Tibial nerve (tissue), 4 donors: ENCODE data around the gene RPTOR. TPM values are rescaled to one million over a fixed set of nuclear protein-coding genes. Genes with fewer than 3 reads are reported as not detected.

Source experiments
- DNase-seq, 2 donors: peaks; one replicate each; pipeline ENCODE4 v3.0.0-alpha.2; 2019; ENCODE audit warnings: low spot score in 2 of 2
- H3K27ac ChIP-seq, 4 donors: fragments of 200-600 bp; sonication (generic) in 3 of 4; one replicate each; pipeline ENCODE4 v1.5.1; 2017 to 2019; ENCODE audit warnings: mild to moderate bottlenecking in 1 of 4
- H3K27me3 ChIP-seq, 2 donors: fragments of 200-600 bp; sonication (generic) in 1 of 2; one replicate each; pipeline versions ENCODE4 v1.5.1 to v1.6.0; 2017 to 2019
- H3K36me3 ChIP-seq, 3 donors: fragments of 200-600 bp; sonication (generic); one replicate each; pipeline ENCODE4 v1.5.1; 2018 to 2019
- H3K4me1 ChIP-seq, 4 donors: fragments of 200-600 bp; sonication (generic) in 3 of 4; one replicate each; pipeline ENCODE4 v1.5.1; 2017 to 2019
- H3K4me3 ChIP-seq, 4 donors: fragments of 200-600 bp; sonication (generic) in 3 of 4; one replicate each; pipeline ENCODE4 v1.5.1; 2017 to 2019; ENCODE audit warnings: mild to moderate bottlenecking in 1 of 4, moderate library complexity in 1 of 4
- H3K9me3 ChIP-seq, 4 donors: fragments of 200-600 bp; sonication (generic) in 3 of 4; one replicate each; pipeline ENCODE4 v1.5.1; 2017 to 2019
- CTCF ChIP-seq, 5 experiments: fragments of 200-600 bp in 3 of 5; fragments of 450-650 bp in 2 of 5; sonication (generic) in 3 of 5; IDR thresholded peaks; one replicate each; pipeline ENCODE4 v1.5.1; 2016 to 2019; ENCODE audit warnings: antibody characterized with exemption in 5 of 5, mild to moderate bottlenecking in 3 of 5, moderate library complexity in 2 of 5
- EP300 ChIP-seq, 2 donors: sonication (generic); formaldehyde crosslinking; IDR thresholded peaks; one replicate each; pipeline ENCODE4 v1.6.1; 2017; ENCODE audit warnings: antibody characterized with exemption in 2 of 2, mild to moderate bottlenecking in 1 of 2
- POLR2A ChIP-seq, 2 donors: fragments of 450-650 bp; IDR thresholded peaks; one replicate each; pipeline ENCODE4 v1.6.1; 2017; ENCODE audit warnings: antibody characterized with exemption in 2 of 2, mild to moderate bottlenecking in 2 of 2, moderate library complexity in 2 of 2
- WGBS, 2 donors: methylation state at CpG; one replicate each; pipeline ENCODE4 v1.1.5; 2018; 5-methylcytosine and 5-hydroxymethylcytosine counted together
- total RNA-seq, 4 donors: library from RNA; depleted of rRNA; stranded (reverse); fragments of >200 nt; gene quantifications; one replicate each; pipeline ENCODE4 v1.1.0, GENCODE V29; 2016

RPTOR gene
- total RNA-seq, 4 donors from 2014 or later = 34.7 to 56.4 (median 40.1) TPM

GRCh38 chr17:80821546-80821945 lies 276.9 kb downstream of the RPTOR start:
- no peak overlapping the region for H3K4me3 ChIP-seq
- no peak for DNase-seq
- no peaks in the 10 kb centered on the region for H3K27me3 ChIP-seq
- H3K9me3 ChIP-seq = no peaks in the 10 kb centered on the region
- 94 to 96% methylated on average over 18 of the region's 18 CpGs for WGBS, 2 donors
- H3K36me3 ChIP-seq = peaks cover 0 to 44% (median 7%) of the 10 kb centered on the region in 3 donors
- H3K4me1 ChIP-seq = no peaks in the 10 kb centered on the region
- no peak for TF ChIP-seq EP300 (IDR thresholded peaks at IDR 0.05)
- TF ChIP-seq CTCF (IDR thresholded peaks at IDR 0.05) = no peak
- no peak for TF ChIP-seq POLR2A (IDR thresholded peaks at IDR 0.05)
- H3K27ac ChIP-seq = no peak overlapping the region

- Histone ChIP-seq H3K27ac (no peak overlapping the region), H3K9me3 (no peaks in the 10 kb centered on the region), H3K36me3 (peaks cover 0 to 48% (median 7%) of the 10 kb centered on the region in 3 donors), H3K4me3 (no peak overlapping the region), H3K27me3 (no peaks in the 10 kb centered on the region), H3K4me1 (no peaks in the 10 kb centered on the region)
- WGBS, 2 donors = 94 to 95% methylated on average over 36 of the region's 36 CpGs
- DNase-seq = no peak
- TF ChIP-seq CTCF (IDR thresholded peaks at IDR 0.05) (no peak), POLR2A (IDR thresholded peaks at IDR 0.05) (no peak), EP300 (IDR thresholded peaks at IDR 0.05) (no peak)
Observed at GRCh38 chr17:80822021-80822699, 277.5 kb downstream of the RPTOR start.

GRCh38 chr17:80822700-80823410 lies 278.2 kb downstream of the RPTOR start:
- no peak for DNase-seq
- H3K27ac ChIP-seq = no peak overlapping the region
- no peaks in the 10 kb centered on the region for H3K9me3 ChIP-seq
- H3K36me3 ChIP-seq = peaks cover 0 to 55% (median 7%) of the 10 kb centered on the region in 3 donors
- TF ChIP-seq POLR2A (IDR thresholded peaks at IDR 0.05) = no peak
- no peak for TF ChIP-seq EP300 (IDR thresholded peaks at IDR 0.05)
- TF ChIP-seq CTCF (IDR thresholded peaks at IDR 0.05) = no peak
- no peaks in the 10 kb centered on the region for H3K27me3 ChIP-seq
- WGBS, 2 donors = 78 to 80% methylated on average over 15 to 20 of the region's 20 CpGs
- H3K4me1 ChIP-seq = no peaks in the 10 kb centered on the region
- H3K4me3 ChIP-seq = no peak overlapping the region

GRCh38 chr17:80824549-80825470 lies 280.2 kb downstream of the RPTOR start:
- WGBS, 2 donors = 92 to 93% methylated on average over 17 to 32 of the region's 36 CpGs
- TF ChIP-seq CTCF (IDR thresholded peaks at IDR 0.05) (no peak), EP300 (IDR thresholded peaks at IDR 0.05) (no peak), POLR2A (IDR thresholded peaks at IDR 0.05) (no peak)
- Histone ChIP-seq H3K27ac (no peak overlapping the region), H3K36me3 (peaks cover 0 to 63% (median 7%) of the 10 kb centered on the region in 3 donors), H3K4me3 (no peak overlapping the region), H3K27me3 (no peaks in the 10 kb centered on the region), H3K9me3 (no peaks in the 10 kb centered on the region), H3K4me1 (no peaks in the 10 kb centered on the region)
- DNase-seq = no peak
